HCT116 (cell line): ENCODE measurements around the gene IL23A. TPM values are rescaled to one million over a fixed set of nuclear protein-coding genes. Genes with fewer than 3 reads are reported as not detected.
A peak's percentile ranks its signal among the peaks of the same experiment; 100 is the strongest.

Source experiments
- ATAC-seq: fragments of 200-7000 bp; cut with Tn5 transposase; 2 replicates; pipeline ENCODE4 v1.9.1; 2020; ENCODE audit warnings: mild to moderate bottlenecking, moderate library complexity
- BruUV-seq: library from RNA; stranded (reverse); fragments of 400-500 nt; replicated peaks from 2 replicates; lab custom pipeline; 2021; lab: Mats Ljungman, UMichigan
- CTCF ChIA-PET: fragments of 300-600 bp; sonication (Branson Sonifier 250); formaldehyde crosslinking; loops from one replicate; lab custom pipeline; 2021; ENCODE audit warnings: antibody characterized with exemption; lab: Charles Lee
- POLR2A ChIA-PET: fragments of 300-600, 350-600 bp; sonication (Branson Sonifier 250); formaldehyde crosslinking; loops from one replicate; lab custom pipeline; 2021; ENCODE audit warnings: antibody characterized with exemption; lab: Charles Lee
- RAD21 ChIA-PET, 2 experiments: fragments of 300-600 bp; sonication (Branson Sonifier 250); formaldehyde crosslinking; loops; one replicate each; lab custom pipeline; 2023; ENCODE audit warnings: low total read pairs in 2 of 2; ENCODE audit not compliant: uncharacterized antibody in 2 of 2, unreplicated experiment in 2 of 2, low non-redundant PET in 1 of 2; lab: Charles Lee
- DNase-seq: peaks from one replicate; pipeline ENCODE4 v3.0.0-alpha.2; 2010; ENCODE audit warnings: low read depth, low spot score
- H2AFZ ChIP-seq: fragments of 200-600 bp; shearing (Covaris generic), sonication (generic); 2 replicates; pipeline ENCODE4 v1.6.1; 2017; ENCODE audit warnings: low read depth, mixed run types, mixed read lengths, antibody characterized with exemption, low read length; ENCODE audit not compliant: poor library complexity, severe bottlenecking
- H3K27ac ChIP-seq: 2 replicates; pipeline ENCODE4 v1.5.1; 2012; ENCODE audit warnings: low read depth, low read length
- H3K27me3 ChIP-seq: fragments of 200-600 bp; sonication (generic); 2 replicates; pipeline ENCODE4 v1.6.1; 2016; ENCODE audit warnings: mixed run types, low read length, mixed read lengths; ENCODE audit not compliant: insufficient read depth
- H3K36me3 ChIP-seq, 2 experiments: fragments of 200-500 bp in 1 of 2; fragments of 200-600 bp in 1 of 2; sonication (Bioruptor generic) in 1 of 2; sonication (generic) in 1 of 2; 2 replicates each; pipeline versions ENCODE4 v1.5.1 to v1.6.1; 2014 to 2016; ENCODE audit warnings: low read length in 2 of 2, inconsistent platforms in 1 of 2, mixed read lengths in 1 of 2, mixed run types in 1 of 2; ENCODE audit not compliant: insufficient read depth in 2 of 2, control insufficient read depth in 1 of 2
- H3K4me1 ChIP-seq, 2 experiments: fragments of 200-600 bp in 1 of 2; sonication (generic) in 1 of 2; 2 replicates each; pipeline versions ENCODE4 v1.5.1 to v1.6.1; 2012 to 2017; ENCODE audit warnings: low read length in 2 of 2, inconsistent platforms in 1 of 2, mild to moderate bottlenecking in 1 of 2, mixed read lengths in 1 of 2, mixed run types in 1 of 2, moderate library complexity in 1 of 2; ENCODE audit not compliant: insufficient read depth in 2 of 2, control insufficient read depth in 1 of 2
- H3K4me2 ChIP-seq: fragments of 200-600 bp; sonication (generic); 2 replicates; pipeline ENCODE4 v1.6.1; 2017; ENCODE audit warnings: mixed run types, low read length, mixed read lengths
- H3K4me3 ChIP-seq, 2 experiments: fragments of 200-600 bp in 1 of 2; sonication (generic) in 1 of 2; replicated peaks in 1 of 2; 2 replicates each; pipeline ENCODE4 v1.5.1; 2011 to 2016; ENCODE audit warnings: low read length in 2 of 2, control low read depth in 1 of 2, low read depth in 1 of 2, mild to moderate bottlenecking in 1 of 2, mixed read lengths in 1 of 2, mixed run types in 1 of 2
- H3K79me2 ChIP-seq: fragments of 200-600 bp; sonication (generic); 2 replicates; pipeline ENCODE4 v1.6.1; 2017; ENCODE audit warnings: mild to moderate bottlenecking, mixed run types, low read length, moderate library complexity, mixed read lengths; ENCODE audit not compliant: insufficient read depth
- H3K9ac ChIP-seq: fragments of 200-600 bp; sonication (generic); 2 replicates; pipeline ENCODE4 v1.6.1; 2016; ENCODE audit warnings: low read length, mixed read lengths
- H3K9me2 ChIP-seq: fragments of 200-600 bp; sonication (generic), shearing (Covaris generic); 2 replicates; pipeline ENCODE4 v1.6.1; 2017; ENCODE audit warnings: mixed run types, mild to moderate bottlenecking, moderate library complexity; ENCODE audit not compliant: insufficient read depth
- H3K9me3 ChIP-seq, 2 experiments: fragments of 200-500 bp in 1 of 2; fragments of 200-600 bp in 1 of 2; sonication (Bioruptor generic) in 1 of 2; sonication (generic) in 1 of 2; 2 replicates each; pipeline ENCODE4 v1.6.1; 2014 to 2017; ENCODE audit warnings: low read length in 2 of 2, mixed read lengths in 2 of 2, inconsistent platforms in 1 of 2, low read depth in 1 of 2, mild to moderate bottlenecking in 1 of 2, mixed run types in 1 of 2, moderate library complexity in 1 of 2; ENCODE audit not compliant: control insufficient read depth in 1 of 2, insufficient read depth in 1 of 2
- H4K20me1 ChIP-seq: fragments of 200-600 bp; sonication (generic), shearing (Covaris generic); 2 replicates; pipeline ENCODE4 v1.6.1; 2017; ENCODE audit warnings: mixed run types, mild to moderate bottlenecking, moderate library complexity; ENCODE audit not compliant: insufficient read depth
- ATF3 ChIP-seq: IDR thresholded peaks from 2 replicates; pipeline ENCODE4 v1.6.1; 2012
- CEBPB ChIP-seq: IDR thresholded peaks from 2 replicates; pipeline ENCODE4 v1.6.1; 2012; ENCODE audit warnings: low read depth
- CTCF ChIP-seq, 3 experiments: fragments of 200-600 bp in 1 of 3; sonication (generic) in 1 of 3; IDR thresholded peaks in 2 of 3; conservative IDR thresholded peaks in 1 of 3; 2 replicates each; pipeline ENCODE4 v1.5.1; 2012 to 2017; ENCODE audit warnings: low read depth in 2 of 3, low read length in 2 of 3, antibody characterized with exemption in 1 of 3, borderline replicate concordance in 1 of 3, control low read depth in 1 of 3, mild to moderate bottlenecking in 1 of 3, mixed read lengths in 1 of 3, mixed run types in 1 of 3, moderate library complexity in 1 of 3; ENCODE audit not compliant: insufficient read depth in 1 of 3
- EGR1 ChIP-seq: IDR thresholded peaks from 2 replicates; pipeline ENCODE4 v1.6.1; 2012; ENCODE audit warnings: low read depth
- ELF1 ChIP-seq: IDR thresholded peaks from 2 replicates; pipeline ENCODE4 v1.6.1; 2012; ENCODE audit warnings: low read depth, borderline replicate concordance
- EZH2 ChIP-seq: fragments of 200-600 bp; sonication (generic); IDR thresholded peaks from 2 replicates; pipeline ENCODE4 v1.6.1; 2017; ENCODE audit warnings: antibody characterized with exemption, mixed run types
- EZH2phosphoT487 ChIP-seq: fragments of 200-600 bp; IDR thresholded peaks from 2 replicates; pipeline ENCODE4 v1.6.1; 2018; ENCODE audit warnings: antibody characterized with exemption, borderline replicate concordance
- FOSL1 ChIP-seq: IDR thresholded peaks from 2 replicates; pipeline ENCODE4 v1.6.1; 2012; ENCODE audit warnings: low read depth
- JUND ChIP-seq: IDR thresholded peaks from 2 replicates; pipeline ENCODE4 v1.6.1; 2012
- POLR2A ChIP-seq: IDR thresholded peaks from 2 replicates; pipeline ENCODE4 v1.7.0; 2011; ENCODE audit warnings: borderline replicate concordance; ENCODE audit not compliant: insufficient read depth, insufficient read length; ENCODE audit errors: extremely low read depth
- POLR2AphosphoS5 ChIP-seq: IDR thresholded peaks from 2 replicates; pipeline ENCODE4 v1.6.1; 2011; ENCODE audit warnings: mild to moderate bottlenecking, low read depth, low read length, moderate library complexity
- RAD21 ChIP-seq: IDR thresholded peaks from 2 replicates; pipeline ENCODE4 v1.6.1; 2012; ENCODE audit warnings: low read depth, mild to moderate bottlenecking
- REST ChIP-seq: IDR thresholded peaks from 2 replicates; pipeline ENCODE4 v1.6.1; 2012; ENCODE audit warnings: low read depth
- SP1 ChIP-seq: IDR thresholded peaks from 2 replicates; pipeline ENCODE4 v1.6.1; 2012; ENCODE audit warnings: low read depth
- SRF ChIP-seq: IDR thresholded peaks from 2 replicates; pipeline ENCODE4 v1.6.1; 2012; ENCODE audit warnings: low read depth
- YY1 ChIP-seq: IDR thresholded peaks from 2 replicates; pipeline ENCODE4 v1.6.1; 2011; ENCODE audit warnings: low read length, low read depth, moderate library complexity, mild to moderate bottlenecking; ENCODE audit not compliant: insufficient replicate concordance; ENCODE audit errors: extremely low read depth
- ZFX ChIP-seq: fragments of 450-650 bp; IDR thresholded peaks from 2 replicates; pipeline ENCODE4 v1.6.1; 2017
- intact Hi-C: fragments of 100-400 bp; cut with micrococcal nuclease; formaldehyde crosslinking; loops from 2 replicates; pipeline ENCODE4 v1.10.0; 2022
- total RNA-seq: library from RNA; stranded (reverse); gene quantifications from one replicate; pipeline ENCODE4 v1.2.1, GENCODE V29; 2021; ENCODE audit not compliant: unreplicated experiment

Gene IL23A
- total RNA-seq, 1 experiment from 2014 or later: 0.59 TPM

- Histone ChIP-seq H3K9me2 (no peaks in the 10 kb centered on the region), H3K36me3 (peaks cover 20 to 21% of the 10 kb centered on the region in 2 experiments; a peak in 3 of 4 replicates), H3K9ac (no peak overlapping the region), H3K27me3 (no peaks in the 10 kb centered on the region), H3K27ac (no peak overlapping the region), H3K79me2 (0 out of 2 replicates have a peak, but pooled peaks cover 7% of the 10 kb centered on the region), H3K4me2 (no peak overlapping the region), H4K20me1 (no peaks in the 10 kb centered on the region), H3K4me3 (no peak overlapping the region), H3K9me3 (no peaks in the 10 kb centered on the region), H3K4me1 (no peaks in the 10 kb centered on the region), H2AFZ (no peak overlapping the region)
- ChIA-PET POLR2A (interaction anchor here (0.8 to 1.3 kb wide), 2 partner anchors 14 to 25 kb away, joined by 3 to 5 read pairs; partner anchors contain the start of gene PAN2), RAD21 (no interaction called here), CTCF (interaction anchor here (1.2 kb wide), 1 partner anchor 156 kb away, joined by 3 read pairs; no protein-coding TSS in a partner anchor)
- intact Hi-C loops: no loop called here
- ATAC-seq (no peak), DNase-seq (no peak)
- BruUV-seq: no TSS peak
- TF ChIP-seq POLR2A: no peak
- TF ChIP-seq REST: no peak
- no peak for TF ChIP-seq ELF1
- TF ChIP-seq ATF3: no peak
Measured at GRCh38 chr12:56308714-56309113, 30.0 kb upstream of the IL23A start.

GRCh38 chr12:56311003-56311402, 27.7 kb upstream of the IL23A start:
- H3K4me3 ChIP-seq: no peak overlapping the region
- peaks cover 26% of the 10 kb centered on the region for H3K79me2 ChIP-seq
- no peaks in the 10 kb centered on the region for H4K20me1 ChIP-seq
- H3K9ac ChIP-seq: no peak overlapping the region
- DNase-seq (no peak), ATAC-seq (no peak)
- no peak overlapping the region for H2AFZ ChIP-seq
- H3K27me3 ChIP-seq: no peaks in the 10 kb centered on the region
- BruUV-seq: TSS peak; percentile 0
- H3K4me2 ChIP-seq: no peak overlapping the region
- CTCF ChIA-PET: no interaction called here
- no peak overlapping the region for H3K27ac ChIP-seq
- no peaks in the 10 kb centered on the region for H3K9me3 ChIP-seq
- RAD21 ChIA-PET: no interaction called here
- H3K9me2 ChIP-seq: no peaks in the 10 kb centered on the region
- intact Hi-C loops: no loop called here
- H3K36me3 ChIP-seq: peaks cover 19 to 28% of the 10 kb centered on the region in 2 experiments; a peak in 3 of 4 replicates
- H3K4me1 ChIP-seq: peaks cover 2 to 8% of the 10 kb centered on the region in 2 experiments; a peak in 2 of 4 replicates
- POLR2A ChIA-PET: interaction anchor here (0.6 kb wide), 1 partner anchor 559 kb away, joined by 3 read pairs; no protein-coding TSS in a partner anchor
- no peak for TF ChIP-seq FOSL1
- TF ChIP-seq CTCF (IDR thresholded peaks at IDR 0.05 in 2 of 3, conservative IDR thresholded peaks at IDR 0.05 in 1 of 3; ENCODE audit: borderline replicate concordance in 1 of 3, insufficient read depth in 1 of 3, low read depth in 2 of 3, low read length in 2 of 3): no peak
- TF ChIP-seq POLR2AphosphoS5: no peak
- TF ChIP-seq EGR1: no peak
- no peak for TF ChIP-seq YY1
- TF ChIP-seq SRF: no peak
- TF ChIP-seq EZH2phosphoT487: no peak
- TF ChIP-seq EZH2: no peak
- no peak for TF ChIP-seq ZFX
- TF ChIP-seq ELF1: no peak
- TF ChIP-seq SP1: no peak
- TF ChIP-seq RAD21: no peak
- TF ChIP-seq POLR2A: no peak
- TF ChIP-seq CEBPB: no peak
- TF ChIP-seq JUND: no peak
